H9 (cell line): ENCODE measurements around the gene MIOS. TPM values are rescaled to one million over a fixed set of nuclear protein-coding genes. Genes with fewer than 3 reads are reported as not detected.
A peak's percentile ranks its signal among the peaks of the same experiment; 100 is the strongest.

Source experiments
- DNase-seq: peaks from one replicate; pipeline ENCODE4 v3.0.0-alpha.2; 2017
- H2AFZ ChIP-seq: one replicate; pipeline ENCODE4 v1.6.1; 2013; ENCODE audit warnings: mild to moderate bottlenecking, low read length, control low read depth, moderate library complexity
- H2AK5ac ChIP-seq: 2 replicates; pipeline ENCODE4 v1.6.1; 2013; ENCODE audit warnings: low read length, control low read depth, mixed read lengths; ENCODE audit not compliant: insufficient read length
- H2BK120ac ChIP-seq: one replicate; pipeline ENCODE4 v1.6.1; 2013; ENCODE audit warnings: low read depth, mild to moderate bottlenecking, low read length, control low read depth, inconsistent platforms; ENCODE audit not compliant: poor library complexity, severe bottlenecking
- H2BK12ac ChIP-seq: 2 replicates; pipeline ENCODE4 v1.6.1; 2013; ENCODE audit warnings: low read length, control low read depth, mixed read lengths, low read depth; ENCODE audit not compliant: insufficient read length
- H2BK15ac ChIP-seq: 2 replicates; pipeline ENCODE4 v1.6.1; 2013; ENCODE audit warnings: low read depth, low read length, control low read depth
- H2BK20ac ChIP-seq: one replicate; pipeline ENCODE4 v1.6.1; 2013; ENCODE audit warnings: low read depth, mild to moderate bottlenecking, low read length, control low read depth, inconsistent platforms; ENCODE audit not compliant: poor library complexity, severe bottlenecking
- H2BK5ac ChIP-seq: 2 replicates; pipeline ENCODE4 v1.6.1; 2013; ENCODE audit warnings: low read length, control low read depth, mixed read lengths; ENCODE audit not compliant: insufficient read length
- H3K14ac ChIP-seq: 2 replicates; pipeline ENCODE4 v1.6.1; 2013; ENCODE audit warnings: low read length, control low read depth; ENCODE audit not compliant: insufficient read depth
- H3K18ac ChIP-seq: 2 replicates; pipeline ENCODE4 v1.6.1; 2013; ENCODE audit warnings: low read depth, mild to moderate bottlenecking, mixed read lengths, low read length, control low read depth; ENCODE audit not compliant: insufficient read length
- H3K23ac ChIP-seq: 2 replicates; pipeline ENCODE4 v1.6.1; 2013; ENCODE audit warnings: low read length, control low read depth, mixed read lengths, low read depth; ENCODE audit not compliant: insufficient read length
- H3K23me2 ChIP-seq: 2 replicates; pipeline ENCODE4 v1.6.1; 2013; ENCODE audit warnings: low read depth, mild to moderate bottlenecking, mixed read lengths, low read length, control low read depth; ENCODE audit not compliant: insufficient read length, poor library complexity, severe bottlenecking
- H3K27ac ChIP-seq: 2 replicates; pipeline ENCODE4 v1.5.1; 2013; ENCODE audit warnings: low read length, control low read depth, mixed read lengths, low read depth; ENCODE audit not compliant: insufficient read length
- H3K27me3 ChIP-seq: 2 replicates; pipeline ENCODE4 v1.6.1; 2013; ENCODE audit warnings: low read length, control low read depth, inconsistent platforms; ENCODE audit not compliant: insufficient read depth
- H3K4ac ChIP-seq: 2 replicates; pipeline ENCODE4 v1.6.1; 2013; ENCODE audit warnings: low read depth, mild to moderate bottlenecking, control low read depth, inconsistent platforms, low read length, moderate library complexity
- H3K4me1 ChIP-seq: 2 replicates; pipeline ENCODE4 v1.6.1; 2013; ENCODE audit warnings: low read length, control low read depth, inconsistent platforms; ENCODE audit not compliant: insufficient read depth
- H3K4me2 ChIP-seq: 2 replicates; pipeline ENCODE4 v1.6.1; 2013; ENCODE audit warnings: low read length, control low read depth, mixed read lengths; ENCODE audit not compliant: insufficient read length, insufficient read depth
- H3K56ac ChIP-seq: 2 replicates; pipeline ENCODE4 v1.6.1; 2013; ENCODE audit warnings: low read depth, mild to moderate bottlenecking, mixed read lengths, low read length, control low read depth; ENCODE audit not compliant: insufficient read length
- H3K79me1 ChIP-seq: 2 replicates; pipeline ENCODE4 v1.6.1; 2013; ENCODE audit warnings: low read depth, mild to moderate bottlenecking, moderate library complexity, low read length, control low read depth, inconsistent platforms; ENCODE audit not compliant: insufficient read depth, poor library complexity, severe bottlenecking
- H3K79me2 ChIP-seq: 2 replicates; pipeline ENCODE4 v1.6.1; 2013; ENCODE audit warnings: low read length, control low read depth, inconsistent platforms; ENCODE audit not compliant: insufficient read depth
- H3K9ac ChIP-seq: 2 replicates; pipeline ENCODE4 v1.6.1; 2013; ENCODE audit warnings: low read length, control low read depth, mixed read lengths; ENCODE audit not compliant: insufficient read length; ENCODE audit errors: extremely low read depth
- H3K9me3 ChIP-seq: one replicate; pipeline ENCODE4 v1.6.1; 2013; ENCODE audit warnings: low read depth, low read length, inconsistent platforms; ENCODE audit not compliant: control insufficient read depth
- H3T11ph ChIP-seq: one replicate; pipeline ENCODE4 v1.6.1; 2013; ENCODE audit warnings: mild to moderate bottlenecking, low read length, control low read depth, inconsistent platforms
- H4K20me1 ChIP-seq: one replicate; pipeline ENCODE4 v1.6.1; 2013; ENCODE audit not compliant: control insufficient read depth, insufficient read length, insufficient read depth
- H4K5ac ChIP-seq: 2 replicates; pipeline ENCODE4 v1.6.1; 2013; ENCODE audit warnings: low read depth, mild to moderate bottlenecking, mixed read lengths, low read length, control low read depth; ENCODE audit not compliant: insufficient read length
- H4K8ac ChIP-seq: replicated peaks from 2 replicates; pipeline ENCODE4 v1.6.1; 2013; ENCODE audit warnings: low read length, control low read depth, mixed read lengths, low read depth; ENCODE audit not compliant: insufficient read length
- H4K91ac ChIP-seq: 2 replicates; pipeline ENCODE4 v1.6.1; 2013; ENCODE audit warnings: low read depth, mild to moderate bottlenecking, moderate library complexity, mixed read lengths, low read length, control low read depth; ENCODE audit not compliant: insufficient read length
- H3K27ac Mint-ChIP-seq, 3 experiments: 2 replicates in 2 of 3; 3 replicates in 1 of 3; pipeline ENCODE4 v1.8.0; 2020 to 2021; ENCODE audit warnings: mixed read lengths in 3 of 3, mild to moderate bottlenecking in 1 of 3, moderate library complexity in 1 of 3
- H3K27me3 Mint-ChIP-seq: 2 replicates; pipeline ENCODE4 v1.8.0; 2021; ENCODE audit warnings: low read depth, mild to moderate bottlenecking, moderate library complexity, mixed read lengths
- H3K36me3 Mint-ChIP-seq, 3 experiments: 2 replicates in 2 of 3; 3 replicates in 1 of 3; pipeline ENCODE4 v1.8.0; 2020 to 2021; ENCODE audit warnings: low read depth in 3 of 3, mixed read lengths in 3 of 3; ENCODE audit not compliant: insufficient read depth in 1 of 3
- H3K4me1 Mint-ChIP-seq, 2 experiments: 2 replicates each; pipeline ENCODE4 v1.8.0; 2020; ENCODE audit warnings: mixed read lengths in 2 of 2
- H3K4me3 Mint-ChIP-seq, 2 experiments: 2 replicates in 1 of 2; 3 replicates in 1 of 2; pipeline ENCODE4 v1.8.0; 2020 to 2021; ENCODE audit warnings: mild to moderate bottlenecking in 2 of 2, mixed read lengths in 2 of 2, moderate library complexity in 1 of 2
- H3K9me3 Mint-ChIP-seq, 2 experiments: 2 replicates in 1 of 2; 3 replicates in 1 of 2; pipeline ENCODE4 v1.8.0; 2020; ENCODE audit warnings: mild to moderate bottlenecking in 2 of 2, mixed read lengths in 2 of 2, moderate library complexity in 1 of 2
- CTCF ChIP-seq: fragments of 200-600 bp; sonication (generic); conservative IDR thresholded peaks from 3 replicates; pipeline ENCODE4 v1.8.0; 2021; ENCODE audit warnings: antibody characterized with exemption, mild to moderate bottlenecking
- WGBS: extraction: QIAGEN DNeasy Blood & Tissue Kit; methylation state at CpG from one replicate; pipeline ENCODE4 v1.1.7; 2013; ENCODE audit warnings: missing lambda C conversion rate, low lambda C conversion rate, mixed read lengths; ENCODE audit not compliant: insufficient read length; ENCODE audit errors: extremely low coverage; 5-methylcytosine and 5-hydroxymethylcytosine counted together
- total RNA-seq: library from RNA; stranded (reverse); gene quantifications from 2 replicates; pipeline ENCODE4 v1.2.1, GENCODE V29; 2021

The MIOS gene
- total RNA-seq, 1 experiment from 2014 or later: 46.4 TPM

- Histone ChIP-seq H3K23ac (no peak overlapping the region), H2BK5ac (no peak overlapping the region), H3K4ac (no peak overlapping the region), H2AFZ (no peak overlapping the region), H2BK20ac (no peak overlapping the region), H4K91ac (no peak overlapping the region), H4K20me1 (no peaks in the 10 kb centered on the region), H3K9me3 (no peaks in the 10 kb centered on the region), H2BK12ac (no peak overlapping the region), H3K4me2 (peak overlapping the region; percentile 81), H2BK120ac (no peak overlapping the region), H3T11ph (no peak overlapping the region), H4K8ac (no peak overlapping the region), H3K9ac (peak overlapping the region; percentile 84), H2BK15ac (no peak overlapping the region), H3K27me3 (no peaks in the 10 kb centered on the region), H3K23me2 (peaks cover 3% of the 10 kb centered on the region), H3K27ac (no peak overlapping the region), H3K18ac (no peak overlapping the region), H3K14ac (no peak overlapping the region), H2AK5ac (no peak overlapping the region), H3K79me1 (peaks cover 3% of the 10 kb centered on the region), H3K56ac (no peak overlapping the region), H3K79me2 (peaks cover 18% of the 10 kb centered on the region; the same call in 1 of the 2 replicates), H4K5ac (no peak overlapping the region), H3K4me1 (peaks cover 8% of the 10 kb centered on the region; the same call in 1 of the 2 replicates)
- no peak for DNase-seq
- TF ChIP-seq CTCF: no peak
- Mint-ChIP-seq H3K9me3 (peaks cover 10% of the 10 kb centered on the region in 2 experiments), H3K36me3 (peaks cover 25 to 30% (median 27%) of the 10 kb centered on the region in 3 experiments), H3K27me3 (no peaks in the 10 kb centered on the region), H3K27ac (no peak overlapping the region), H3K4me1 (peaks cover 15 to 20% of the 10 kb centered on the region in 2 experiments), H3K4me3 (peak overlapping the region; percentile 74 to 85)
- WGBS: no CpG with 5 or more reads among the region's 2 CpGs
These were observed 1.3 kb downstream of the MIOS start for GRCh38 chr7:7567898-7568531.
